ELR (cell line): ENCODE results near the gene SSBP3.

Experiments used
- DNase-seq: peaks from one replicate; pipeline ENCODE4 v3.0.0-alpha.2; 2015; ENCODE audit warnings: low read depth

SSBP3 gene

GRCh38 chr1:54266908-54267307, 139.3 kb downstream of the SSBP3 start:
- no peak for DNase-seq

- no peak for DNase-seq
Observed at GRCh38 chr1:54266195-54266594, 140.0 kb downstream of the SSBP3 start.

- DNase-seq = no peak
Observed at GRCh38 chr1:54265659-54266058, 140.5 kb downstream of the SSBP3 start.

- DNase-seq = no peak
Observed at GRCh38 chr1:54265126-54265525, 141.1 kb downstream of the SSBP3 start.

GRCh38 chr1:54263601-54264226, 142.5 kb downstream of the SSBP3 start:
- DNase-seq = no peak

GRCh38 chr1:54262244-54262643, 143.9 kb downstream of the SSBP3 start:
- DNase-seq = no peak

- DNase-seq = no peak
Observed at GRCh38 chr1:54260810-54261209, 145.4 kb downstream of the SSBP3 start.

GRCh38 chr1:54259546-54260140, 146.6 kb downstream of the SSBP3 start:
- no peak for DNase-seq

GRCh38 chr1:54257876-54258275, 148.3 kb downstream of the SSBP3 start:
- DNase-seq = no peak

GRCh38 chr1:54257346-54257620, 148.9 kb downstream of the SSBP3 start:
- DNase-seq = no peak

- DNase-seq = no peak
Observed at GRCh38 chr1:54256522-54257345, 149.5 kb downstream of the SSBP3 start.

GRCh38 chr1:54255026-54255702, 151.0 kb downstream of the SSBP3 start:
- DNase-seq = peak; percentile 58

GRCh38 chr1:54254055-54254454, 152.1 kb downstream of the SSBP3 start:
- peak; percentile 52 for DNase-seq

- peak; percentile 96 for DNase-seq
Observed at GRCh38 chr1:54253480-54253879, 152.7 kb downstream of the SSBP3 start.

GRCh38 chr1:54252371-54252936, 153.7 kb downstream of the SSBP3 start:
- no peak for DNase-seq

- no peak for DNase-seq
Observed at GRCh38 chr1:54250670-54251069, 155.5 kb downstream of the SSBP3 start.

GRCh38 chr1:54249819-54250435, 156.3 kb downstream of the SSBP3 start:
- DNase-seq = peak; percentile 79

- DNase-seq = peak; percentile 42
Observed at GRCh38 chr1:54248966-54249365, 157.2 kb downstream of the SSBP3 start.

- DNase-seq = no peak
Observed at GRCh38 chr1:54247863-54248515, 158.2 kb downstream of the SSBP3 start.

- DNase-seq = no peak
Observed at GRCh38 chr1:54246116-54246721, 160.0 kb downstream of the SSBP3 start.

GRCh38 chr1:54245501-54245900, 160.7 kb downstream of the SSBP3 start:
- no peak for DNase-seq
